HepG2 (cell line): Measurements from ENCODE around the gene GLIS1. TPM values are rescaled to one million over a fixed set of nuclear protein-coding genes. Genes with fewer than 3 reads are reported as not detected.

ENCODE experiments used
- ATAC-seq: fragments of 200-7000 bp; cut with Tn5 transposase; 3 replicates; pipeline ENCODE4 v1.9.1; 2020; ENCODE audit warnings: mild to moderate bottlenecking, moderate library complexity
- BruUV-seq: library from RNA; stranded (reverse); fragments of 400-500 nt; replicated peaks from 2 replicates; lab custom pipeline; 2021; lab: Mats Ljungman, UMichigan
- CTCF ChIA-PET: fragments of 300-600 bp; formaldehyde crosslinking; extraction: SDS; loops from one replicate; lab custom pipeline; 2021; ENCODE audit warnings: low total read pairs, inconsistent platforms, low intra/inter-chr PET ratio; lab: Yijun Ruan, JAX
- POLR2A ChIA-PET: fragments of 350-600 bp; sonication (Branson Sonifier 250); formaldehyde crosslinking; loops from one replicate; lab custom pipeline; 2020; ENCODE audit warnings: antibody characterized with exemption, inconsistent platforms; lab: Yijun Ruan, JAX
- DNase-seq: peaks from one replicate; pipeline ENCODE4 v3.0.0-alpha.2; 2015; ENCODE audit warnings: low spot score
- FAIRE-seq: peaks from 3 replicates; lab custom pipeline; 2011; peaks lifted over from hg19 to GRCh38; lab: Jason Lieb, UNC
- H2AFZ ChIP-seq: one replicate; pipeline ENCODE4 v1.6.1; 2011; ENCODE audit warnings: low read length, inconsistent platforms
- H3K27ac ChIP-seq: fragments of 300-600 bp; 3 replicates; pipeline ENCODE4 v1.8.0; 2011; ENCODE audit warnings: mixed run types, mild to moderate bottlenecking, mixed read lengths, low read length, inconsistent platforms; ENCODE audit not compliant: insufficient read depth; ENCODE audit errors: extremely low read length
- H3K27me3 ChIP-seq, 2 experiments: fragments of 200-600 bp in 1 of 2; 2 replicates in 1 of 2; 3 replicates in 1 of 2; pipeline versions ENCODE4 v1.6.0 to v1.8.0; 2011; ENCODE audit warnings: low read length in 2 of 2, mild to moderate bottlenecking in 2 of 2, moderate library complexity in 2 of 2, inconsistent platforms in 1 of 2; ENCODE audit not compliant: insufficient read depth in 2 of 2, control insufficient read depth in 1 of 2
- H3K36me3 ChIP-seq, 2 experiments: fragments of 200-600 bp in 1 of 2; replicated peaks in 1 of 2; 2 replicates in 1 of 2; 3 replicates in 1 of 2; pipeline versions ENCODE4 v1.5.1 to v1.8.0; 2011; ENCODE audit warnings: low read length in 2 of 2, inconsistent platforms in 1 of 2; ENCODE audit not compliant: insufficient read depth in 2 of 2, control insufficient read depth in 1 of 2
- H3K4me1 ChIP-seq: 2 replicates; pipeline ENCODE4 v1.5.1; 2012; ENCODE audit warnings: low read length, inconsistent platforms; ENCODE audit not compliant: insufficient read depth
- H3K4me2 ChIP-seq: 2 replicates; pipeline ENCODE4 v1.6.0; 2011; ENCODE audit warnings: low read depth, low read length, inconsistent platforms
- H3K4me3 ChIP-seq, 3 experiments: fragments of 200-600 bp in 1 of 3; sonication (generic), shearing (Covaris generic) in 1 of 3; replicated peaks in 1 of 3; 2 replicates each; pipeline ENCODE4 v1.5.1; 2011 to 2016; ENCODE audit warnings: low read length in 3 of 3, inconsistent platforms in 2 of 3, low read depth in 2 of 3, mild to moderate bottlenecking in 2 of 3, control low read depth in 1 of 3, mixed read lengths in 1 of 3; ENCODE audit not compliant: insufficient read depth in 1 of 3
- H3K79me2 ChIP-seq: one replicate; pipeline ENCODE4 v1.6.1; 2011; ENCODE audit warnings: low read length, inconsistent platforms; ENCODE audit not compliant: insufficient read depth
- H3K9ac ChIP-seq: 2 replicates; pipeline ENCODE4 v1.6.0; 2011; ENCODE audit warnings: mild to moderate bottlenecking, low read depth, low read length, inconsistent platforms; ENCODE audit not compliant: insufficient read depth
- H3K9me3 ChIP-seq: 2 replicates; pipeline ENCODE4 v1.5.1; 2012; ENCODE audit warnings: mild to moderate bottlenecking, low read length
- H4K20me1 ChIP-seq: 2 replicates; pipeline ENCODE4 v1.6.0; 2011; ENCODE audit warnings: inconsistent platforms, mild to moderate bottlenecking, low read length, moderate library complexity; ENCODE audit not compliant: insufficient read depth
- ZBTB39 ChIP-seq: sonication (generic); formaldehyde crosslinking; IDR thresholded peaks from 2 replicates; pipeline ENCODE4 v1.5.0; 2020; ENCODE audit warnings: missing genetic modification reagents
- WGBS: methylation state at CpG from one replicate; pipeline ENCODE4 v1.1.6; 2017; ENCODE audit warnings: low lambda C conversion rate; 5-methylcytosine and 5-hydroxymethylcytosine counted together
- in situ Hi-C: cut with HindIII; loops from 2 replicates; pipeline ENCODE4 v1.10.0; 2017; ENCODE audit warnings: low pct_unique_long_range_greater_than_20kb; ENCODE audit not compliant: extremely low pct_ligation_motif_present
- intact Hi-C: fragments of 100-400 bp; cut with micrococcal nuclease; formaldehyde crosslinking; loops from one replicate; pipeline ENCODE4 v1.10.0; 2022; ENCODE audit not compliant: unreplicated experiment
- polyA plus RNA-seq, 8 experiments: library from polyadenylated mRNA; depleted of rRNA in 3 of 8; stranded (reverse) in 7 of 8; unstranded in 1 of 8; fragments of >200 nt; fragmentation: Illumina TruSeq in 4 of 8; extraction: Trizol in 4 of 8; gene quantifications; 2 replicates each; pipeline versions ENCODE4 v1.2.1 to v1.2.3, GENCODE V29; 2011 to 2016; ENCODE audit warnings: low read depth in 4 of 8, missing spikeins in 1 of 8, mixed read lengths in 1 of 8; ENCODE audit not compliant: insufficient read depth in 1 of 8
- total RNA-seq, 5 experiments: library from RNA; depleted of rRNA; stranded (reverse); fragments of >200 nt; fragmentation: Illumina TruSeq; extraction: Trizol; gene quantifications; 2 replicates each; pipeline ENCODE4 v1.2.3, GENCODE V29; 2016; ENCODE audit warnings: low read depth in 1 of 5
- TF ChIP-seq, protein P1 (sequence below), 2 experiments: IDR thresholded peaks; 2 replicates each; pipeline ENCODE4 v1.6.1; 2011 to 2012; ENCODE audit warnings: low read length in 2 of 2, borderline replicate concordance in 1 of 2, low read depth in 1 of 2, mild to moderate bottlenecking in 1 of 2, moderate library complexity in 1 of 2

GLIS1 gene
- total and polyA plus RNA-seq, 2 of the 13 experiments (the other 11 are each of a cell fraction or from before 2014, with no cell fraction given): 0.03 TPM; not detected in 1

DNA sequence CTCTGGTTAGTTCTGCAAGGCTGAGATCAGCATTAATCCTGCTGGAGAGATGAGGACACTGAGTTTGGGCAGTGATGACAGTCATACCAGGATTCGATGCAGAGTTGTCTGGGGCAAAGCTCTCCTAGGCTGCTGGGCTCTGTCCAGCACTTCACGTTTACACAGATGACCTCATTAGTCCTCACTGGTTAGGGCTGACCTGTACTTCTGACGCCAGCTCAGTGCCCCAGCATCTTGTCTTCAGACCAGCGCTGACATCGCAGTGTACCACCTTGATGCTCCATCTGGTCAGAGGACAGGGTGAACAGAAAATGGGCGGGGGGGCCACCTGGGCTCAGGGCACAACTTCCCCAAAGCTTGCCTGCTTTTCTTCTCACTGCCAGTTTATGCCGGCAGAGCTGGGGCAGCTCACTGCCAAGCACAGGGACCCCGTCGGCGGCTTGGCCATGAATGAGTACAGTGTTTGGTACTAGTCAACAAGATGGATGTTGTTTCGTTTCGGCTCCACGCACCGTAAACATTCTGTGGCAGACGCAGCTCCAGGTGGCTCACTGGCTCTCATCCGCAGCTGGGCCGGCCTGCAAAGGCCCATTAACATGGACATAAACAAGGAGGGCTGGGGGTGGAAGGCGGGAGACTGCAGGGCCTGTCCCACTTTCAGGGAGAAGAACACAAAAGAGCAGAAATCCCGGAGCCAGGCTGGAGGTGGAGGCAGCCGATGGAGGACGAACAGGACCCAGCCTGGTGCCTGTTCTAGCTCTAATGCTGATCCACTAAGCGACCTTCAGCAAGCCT, 118.7 kb downstream of the GLIS1 start:
- TF ChIP-seq, protein P1, sequence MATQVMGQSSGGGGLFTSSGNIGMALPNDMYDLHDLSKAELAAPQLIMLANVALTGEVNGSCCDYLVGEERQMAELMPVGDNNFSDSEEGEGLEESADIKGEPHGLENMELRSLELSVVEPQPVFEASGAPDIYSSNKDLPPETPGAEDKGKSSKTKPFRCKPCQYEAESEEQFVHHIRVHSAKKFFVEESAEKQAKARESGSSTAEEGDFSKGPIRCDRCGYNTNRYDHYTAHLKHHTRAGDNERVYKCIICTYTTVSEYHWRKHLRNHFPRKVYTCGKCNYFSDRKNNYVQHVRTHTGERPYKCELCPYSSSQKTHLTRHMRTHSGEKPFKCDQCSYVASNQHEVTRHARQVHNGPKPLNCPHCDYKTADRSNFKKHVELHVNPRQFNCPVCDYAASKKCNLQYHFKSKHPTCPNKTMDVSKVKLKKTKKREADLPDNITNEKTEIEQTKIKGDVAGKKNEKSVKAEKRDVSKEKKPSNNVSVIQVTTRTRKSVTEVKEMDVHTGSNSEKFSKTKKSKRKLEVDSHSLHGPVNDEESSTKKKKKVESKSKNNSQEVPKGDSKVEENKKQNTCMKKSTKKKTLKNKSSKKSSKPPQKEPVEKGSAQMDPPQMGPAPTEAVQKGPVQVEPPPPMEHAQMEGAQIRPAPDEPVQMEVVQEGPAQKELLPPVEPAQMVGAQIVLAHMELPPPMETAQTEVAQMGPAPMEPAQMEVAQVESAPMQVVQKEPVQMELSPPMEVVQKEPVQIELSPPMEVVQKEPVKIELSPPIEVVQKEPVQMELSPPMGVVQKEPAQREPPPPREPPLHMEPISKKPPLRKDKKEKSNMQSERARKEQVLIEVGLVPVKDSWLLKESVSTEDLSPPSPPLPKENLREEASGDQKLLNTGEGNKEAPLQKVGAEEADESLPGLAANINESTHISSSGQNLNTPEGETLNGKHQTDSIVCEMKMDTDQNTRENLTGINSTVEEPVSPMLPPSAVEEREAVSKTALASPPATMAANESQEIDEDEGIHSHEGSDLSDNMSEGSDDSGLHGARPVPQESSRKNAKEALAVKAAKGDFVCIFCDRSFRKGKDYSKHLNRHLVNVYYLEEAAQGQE (IDR thresholded peaks at IDR 0.05; ENCODE audit: borderline replicate concordance in 1 of 2, low read depth in 1 of 2, low read length in 2 of 2): peak in 1 of 2 experiments; percentile 67; a peak in 3 of 4 replicates
- TF ChIP-seq ZBTB39: no peak
- TF ChIP-seq, all 625 proteins: peak for 1
- no peaks in the 10 kb centered on the region for H3K4me1 ChIP-seq
- H3K27me3 ChIP-seq: peaks cover 3 to 23% of the 10 kb centered on the region in 2 experiments; a peak in 3 of 5 replicates
- no peaks in the 10 kb centered on the region for H3K79me2 ChIP-seq
- H3K36me3 ChIP-seq: no peaks in the 10 kb centered on the region
- H2AFZ ChIP-seq: no peak overlapping the region
- DNase-seq: no peak
- no peak overlapping the region for H3K4me3 ChIP-seq
- no peak for FAIRE-seq
- no peaks in the 10 kb centered on the region for H3K9me3 ChIP-seq
- peak; percentile 62 for ATAC-seq
- POLR2A ChIA-PET: no interaction called here
- no peak overlapping the region for H3K4me2 ChIP-seq
- H4K20me1 ChIP-seq: no peaks in the 10 kb centered on the region
- intact Hi-C loops (no loop called here), in situ Hi-C loops (no loop called here)
- H3K27ac ChIP-seq: no peak overlapping the region
- WGBS: 15% methylated on average over 18 of the region's 22 CpGs
- no peak overlapping the region for H3K9ac ChIP-seq
- BruUV-seq: no TSS peak
- CTCF ChIA-PET: no interaction called here
